OCI-LY1 (cell line): ENCODE results near the gene BMF.
"Not testable (repeated sequence)": the region's sequence is repeated elsewhere in the genome, so short reads cannot be mapped to it uniquely, and the experiment has no call there.

Experiments used
- H2AFZ ChIP-seq: fragments of 200-600 bp; sonication (generic), shearing (Covaris generic); 2 replicates; pipeline ENCODE4 v1.6.0; 2014; ENCODE audit warnings: antibody characterized with exemption, mild to moderate bottlenecking, low read length
- H3F3A ChIP-seq: fragments of 200-600 bp; sonication (generic), shearing (Covaris generic); 2 replicates; pipeline ENCODE4 v1.6.0; 2014; ENCODE audit warnings: mild to moderate bottlenecking, antibody characterized with exemption, low read length, moderate library complexity; ENCODE audit not compliant: insufficient read depth
- H3K27ac ChIP-seq: fragments of 200-600 bp; sonication (generic); 2 replicates; pipeline ENCODE4 v1.5.1; 2014; ENCODE audit warnings: low read length, mixed run types, mild to moderate bottlenecking, low read depth; ENCODE audit not compliant: poor library complexity, severe bottlenecking
- H3K27me3 ChIP-seq: fragments of 200-600 bp; sonication (generic); 2 replicates; pipeline ENCODE4 v1.6.0; 2014; ENCODE audit warnings: antibody characterized with exemption, mild to moderate bottlenecking, low read length, moderate library complexity; ENCODE audit not compliant: insufficient read depth
- H3K36me3 ChIP-seq: fragments of 200-600 bp; sonication (generic); 2 replicates; pipeline ENCODE4 v1.6.1; 2014; ENCODE audit warnings: mild to moderate bottlenecking, antibody characterized with exemption, low read length, moderate library complexity, mixed read lengths; ENCODE audit not compliant: insufficient read depth
- H3K4me1 ChIP-seq: fragments of 200-600 bp; sonication (generic); 2 replicates; pipeline ENCODE4 v1.5.1; 2014; ENCODE audit warnings: mild to moderate bottlenecking, low read length, moderate library complexity; ENCODE audit not compliant: insufficient read depth, severe bottlenecking
- H3K4me2 ChIP-seq: fragments of 200-600 bp; sonication (generic), shearing (Covaris generic); 2 replicates; pipeline ENCODE4 v1.6.1; 2014; ENCODE audit warnings: low read length
- H3K4me3 ChIP-seq: fragments of 200-600 bp; sonication (generic); 2 replicates; pipeline ENCODE4 v1.5.1; 2014; ENCODE audit warnings: low read length, low read depth, mild to moderate bottlenecking, mixed read lengths; ENCODE audit not compliant: poor library complexity, severe bottlenecking
- H3K79me2 ChIP-seq: fragments of 200-600 bp; shearing (Covaris generic); 2 replicates; pipeline ENCODE4 v1.6.1; 2016; ENCODE audit warnings: mixed run types, low read length, mixed read lengths; ENCODE audit not compliant: insufficient read depth
- H3K9ac ChIP-seq: fragments of 200-600 bp; sonication (generic), shearing (Covaris generic); 2 replicates; pipeline ENCODE4 v1.6.1; 2014; ENCODE audit warnings: mild to moderate bottlenecking, low read length, mixed read lengths
- H3K9me2 ChIP-seq: fragments of 200-600 bp; sonication (generic), shearing (Covaris generic); 2 replicates; pipeline ENCODE4 v1.6.1; 2014; ENCODE audit warnings: low read depth, mild to moderate bottlenecking, low read length, mixed read lengths
- H3K9me3 ChIP-seq: fragments of 200-600 bp; shearing (Covaris generic); 2 replicates; pipeline ENCODE4 v1.6.1; 2014; ENCODE audit warnings: low read length, mixed read lengths
- H4K20me1 ChIP-seq: fragments of 200-600 bp; sonication (generic), shearing (Covaris generic); 2 replicates; pipeline ENCODE4 v1.6.0; 2016; ENCODE audit warnings: mild to moderate bottlenecking, low read length; ENCODE audit not compliant: insufficient read depth
- CTCF ChIP-seq: fragments of 200-600 bp; sonication (generic), shearing (Covaris generic); IDR thresholded peaks from 2 replicates; pipeline ENCODE4 v1.5.1; 2017; ENCODE audit warnings: mild to moderate bottlenecking, antibody characterized with exemption, low read length, moderate library complexity, mixed read lengths
- EZH2 ChIP-seq: fragments of 200-600 bp; sonication (generic), shearing (Covaris generic); IDR thresholded peaks from 2 replicates; pipeline ENCODE4 v1.8.0; 2017; ENCODE audit warnings: borderline replicate concordance, mixed run types, mild to moderate bottlenecking, antibody characterized with exemption, low read length, moderate library complexity, mixed read lengths

Gene BMF

DNA sequence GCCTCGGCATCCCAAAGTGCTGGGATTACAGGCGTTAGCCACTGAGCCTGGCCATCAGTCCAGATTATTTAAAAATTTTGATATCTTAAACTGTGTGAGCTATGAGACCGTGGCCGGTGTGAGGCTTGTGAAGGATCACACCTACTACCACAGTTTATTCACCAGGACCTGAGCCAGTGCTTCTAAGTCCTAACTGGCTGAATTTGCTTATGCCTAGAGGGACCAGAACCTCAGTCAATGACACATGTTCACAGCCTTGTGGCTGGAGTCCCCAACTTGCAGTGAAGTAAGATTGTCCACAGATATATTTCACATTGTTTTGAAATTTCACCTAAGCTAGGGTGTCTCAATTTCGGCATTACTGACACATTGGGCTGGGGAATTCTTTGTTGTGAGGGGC is 15.2 kb upstream of the BMF start:
- not testable (repeated sequence) for H3K9me3 ChIP-seq, H3K79me2 ChIP-seq, H3K4me1 ChIP-seq, H3K9me2 ChIP-seq, H3K27ac ChIP-seq, H2AFZ ChIP-seq, H3K4me3 ChIP-seq, H3K4me2 ChIP-seq, H3K9ac ChIP-seq, H3K27me3 ChIP-seq, H4K20me1 ChIP-seq, H3F3A ChIP-seq, H3K36me3 ChIP-seq

DNA sequence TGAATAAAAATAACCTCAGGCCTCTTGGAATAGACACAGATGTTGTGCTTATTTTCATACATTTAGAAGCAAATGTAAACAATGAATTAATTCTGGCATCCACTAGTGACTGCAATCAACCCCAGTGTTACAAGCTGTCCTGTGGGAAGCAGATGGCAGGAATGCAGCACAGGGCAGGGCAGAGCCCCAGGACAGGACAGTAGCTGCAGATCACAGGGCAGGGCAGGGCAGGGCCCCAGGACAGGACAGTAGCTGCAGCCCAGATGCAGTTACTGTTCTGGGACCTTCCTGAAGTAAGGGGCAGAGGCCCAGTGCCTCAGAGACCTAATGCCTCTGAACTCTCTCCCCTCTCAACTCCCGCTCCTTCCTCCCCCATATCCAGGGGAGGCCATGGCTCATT is 14.3 kb upstream of the BMF start:
- not testable (repeated sequence) for H3K36me3 ChIP-seq, H3K9ac ChIP-seq, H3K4me3 ChIP-seq, H3K27me3 ChIP-seq, H3K4me1 ChIP-seq, H3K9me3 ChIP-seq, H4K20me1 ChIP-seq, H3K9me2 ChIP-seq, H3F3A ChIP-seq, H3K79me2 ChIP-seq, H3K27ac ChIP-seq, H3K4me2 ChIP-seq, H2AFZ ChIP-seq

DNA sequence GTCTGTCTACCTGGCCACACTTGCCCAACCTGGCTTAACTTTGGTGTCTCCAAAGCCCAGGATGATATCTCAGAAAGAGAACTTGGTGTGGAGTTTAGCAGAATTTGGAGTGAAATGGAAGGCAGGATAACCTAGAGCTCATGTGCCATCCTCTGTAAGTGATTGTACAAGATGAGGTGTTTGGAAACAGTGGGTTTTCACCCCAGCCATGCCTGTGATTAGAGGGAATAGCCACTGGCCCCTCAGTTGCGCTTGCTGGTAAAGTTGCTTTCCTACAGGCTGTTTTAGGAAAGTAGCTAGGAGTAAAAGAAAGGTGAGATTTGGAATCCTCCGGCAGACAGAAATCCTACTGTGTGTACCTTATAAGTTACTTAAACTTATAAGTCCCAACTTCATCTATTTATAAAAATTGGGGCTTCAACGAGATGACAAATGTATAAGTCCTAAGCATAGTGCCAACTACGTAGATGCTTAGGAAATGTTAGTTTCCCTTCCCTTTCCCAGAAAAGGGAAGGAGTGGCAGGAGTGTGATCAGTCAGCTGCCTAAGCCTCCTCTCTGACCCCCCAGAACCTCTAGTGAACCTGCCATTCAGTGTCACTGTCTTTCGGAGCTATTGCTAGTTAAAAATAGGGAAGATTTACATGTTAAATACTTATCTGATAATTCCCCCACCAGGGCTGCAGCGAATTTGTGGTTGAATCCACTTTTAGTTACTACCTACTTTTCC is 13.4 kb upstream of the BMF start:
- Histone ChIP-seq H3K36me3 (no peaks in the 10 kb centered on the region), H3K9me2 (no peaks in the 10 kb centered on the region), H3K4me3 (no peak overlapping the region), H2AFZ (no peak overlapping the region), H3F3A (no peaks in the 10 kb centered on the region), H4K20me1 (no peaks in the 10 kb centered on the region), H3K4me2 (no peak overlapping the region), H3K27ac (no peak overlapping the region), H3K4me1 (no peaks in the 10 kb centered on the region), H3K27me3 (no peaks in the 10 kb centered on the region), H3K9me3 (no peaks in the 10 kb centered on the region), H3K9ac (no peak overlapping the region), H3K79me2 (no peaks in the 10 kb centered on the region)
- no peak for TF ChIP-seq EZH2
- no peak for TF ChIP-seq CTCF

- TF ChIP-seq EZH2, result no peak
- TF ChIP-seq CTCF, result no peak
- Histone ChIP-seq H3K4me1 (peaks cover 30% of the 10 kb centered on the region), H2AFZ (no peak overlapping the region)
These were observed 9.8 kb upstream of the BMF start for GRCh38 chr15:40118473-40118872.

More at GRCh38 chr15:40118473-40118872, 9.8 kb upstream of the BMF start:
- H3K4me2 ChIP-seq, result no peak overlapping the region
- H3K9ac ChIP-seq, result no peak overlapping the region
- no peaks in the 10 kb centered on the region for H3K9me3 ChIP-seq
- H3F3A ChIP-seq, result no peaks in the 10 kb centered on the region
- no peak overlapping the region for H3K27ac ChIP-seq
- no peaks in the 10 kb centered on the region for H3K79me2 ChIP-seq
- no peaks in the 10 kb centered on the region for H4K20me1 ChIP-seq
- H3K9me2 ChIP-seq, result no peaks in the 10 kb centered on the region
- no peaks in the 10 kb centered on the region for H3K27me3 ChIP-seq
- no peaks in the 10 kb centered on the region for H3K36me3 ChIP-seq
- H3K4me3 ChIP-seq, result no peak overlapping the region
